HG03108 (cell line): ENCODE data around the gene LMO2.
"Not testable (repeated sequence)": the region's sequence is repeated elsewhere in the genome, so short reads cannot be mapped to it uniquely, and the experiment has no call there.

Experiments used
- ATAC-seq: cut with Tn5 transposase; IDR thresholded peaks from one replicate; pipeline ENCODE4 v1.9.1; 2021; ENCODE audit warnings: moderate library complexity; ENCODE audit not compliant: unreplicated experiment

Gene LMO2

DNA sequence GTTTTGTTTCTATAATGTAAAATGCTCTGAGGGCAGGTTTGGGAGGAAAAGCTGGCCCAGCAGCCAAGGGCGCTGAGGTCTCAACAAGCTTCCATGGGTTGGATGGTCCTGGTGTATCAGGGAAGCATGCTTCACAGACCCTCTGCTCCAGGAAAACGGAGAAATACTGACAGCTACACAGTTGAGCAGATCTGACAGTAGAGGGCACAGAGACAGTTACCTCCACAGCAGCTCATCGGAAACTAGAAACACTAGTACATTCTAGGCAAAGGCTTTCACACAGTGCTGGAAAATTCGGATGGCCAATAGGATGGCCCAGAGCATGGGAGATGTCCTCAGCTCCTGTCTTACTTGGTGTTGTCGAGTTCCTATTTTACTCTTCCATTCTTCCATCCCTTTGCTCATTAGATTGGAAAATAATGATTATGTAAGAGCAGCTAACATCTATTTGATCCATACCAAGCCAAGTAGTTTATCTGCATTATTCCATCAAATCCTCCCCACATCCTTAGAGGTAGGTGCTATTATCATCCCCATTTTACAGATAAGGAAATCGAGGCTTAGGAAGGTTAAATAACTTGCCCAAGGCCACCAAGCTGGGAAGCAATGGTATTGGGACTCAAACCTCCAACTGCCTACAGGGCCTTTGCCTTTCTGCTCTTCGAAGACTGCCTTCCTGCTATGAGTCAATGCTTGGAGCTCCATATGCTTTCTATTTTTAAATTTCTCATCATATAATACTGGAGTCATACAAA lies 28.3 kb downstream of the LMO2 start:
- ATAC-seq: no peak

DNA sequence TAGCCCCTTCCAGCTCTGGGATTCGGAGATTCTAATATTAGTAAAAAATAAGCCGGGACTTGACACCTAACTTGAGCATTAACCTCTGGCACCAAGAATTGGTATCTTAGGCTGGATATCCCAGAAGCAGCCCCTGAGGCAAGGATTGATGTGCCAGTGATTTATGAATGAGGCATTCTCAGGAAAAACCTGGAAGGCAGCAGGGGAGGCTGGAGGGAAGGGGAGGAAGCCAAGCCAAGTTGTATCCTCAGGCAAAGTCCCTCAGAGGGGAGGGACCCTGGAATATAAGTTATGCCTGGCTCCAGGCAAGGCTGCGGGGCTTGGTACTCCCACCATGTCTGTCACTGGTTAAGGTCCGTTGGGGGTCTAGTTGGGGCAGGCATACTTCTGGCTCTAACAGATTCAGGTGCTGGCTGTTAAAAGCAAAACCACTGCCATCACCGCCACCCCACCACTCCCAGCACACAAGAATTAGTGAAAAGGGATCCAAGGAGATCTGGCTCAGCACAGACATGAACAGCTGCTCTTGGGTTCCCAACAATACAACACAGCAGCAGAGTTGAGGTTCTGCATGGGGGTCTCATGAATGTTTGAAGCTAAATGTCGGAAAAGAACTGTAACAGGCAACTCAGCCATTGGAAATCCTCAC lies 29.8 kb downstream of the LMO2 start:
- no peak for ATAC-seq

GRCh38 chr11:33861386-33861785 lies 30.5 kb downstream of the LMO2 start:
- ATAC-seq: no peak

GRCh38 chr11:33860926-33861325 lies 30.9 kb downstream of the LMO2 start:
- ATAC-seq: no peak

GRCh38 chr11:33859306-33859705 lies 32.6 kb downstream of the LMO2 start:
- no peak for ATAC-seq

GRCh38 chr11:33857933-33858371 lies 33.9 kb downstream of the LMO2 start:
- ATAC-seq: peak; percentile 74

GRCh38 chr11:33855500-33855899 lies 36.4 kb downstream of the LMO2 start:
- no peak for ATAC-seq

- ATAC-seq: no peak
These were observed 43.0 kb downstream of the LMO2 start for GRCh38 chr11:33848717-33849390.

GRCh38 chr11:33847251-33847650 lies 44.6 kb downstream of the LMO2 start:
- ATAC-seq: no peak

DNA sequence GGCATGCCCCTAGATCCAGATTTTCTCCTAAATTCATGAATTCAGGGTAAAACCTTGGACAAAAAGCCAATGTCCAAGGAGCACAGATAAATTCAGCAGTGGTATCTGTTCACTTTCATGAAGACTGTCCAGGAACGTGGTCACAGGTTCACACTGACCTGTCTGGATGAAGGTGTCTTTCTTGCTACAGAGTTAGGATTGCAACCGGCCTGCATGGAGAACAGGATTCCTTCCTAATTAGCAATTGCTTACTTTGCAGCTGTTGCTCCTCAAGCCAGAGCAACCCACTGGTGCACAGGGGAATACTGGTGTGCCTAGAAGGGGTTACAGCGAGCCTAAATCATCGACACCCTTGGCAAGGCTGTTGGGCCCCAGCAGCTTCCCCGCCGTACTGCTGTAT lies 47.6 kb downstream of the LMO2 start:
- ATAC-seq: no peak

- ATAC-seq: no peak
These were observed 48.9 kb downstream of the LMO2 start for GRCh38 chr11:33843018-33843417.

GRCh38 chr11:33842236-33842915 lies 49.5 kb downstream of the LMO2 start:
- ATAC-seq: no peak

- not testable (repeated sequence) for ATAC-seq
These were observed 53.6 kb downstream of the LMO2 start for GRCh38 chr11:33838234-33838633.

DNA sequence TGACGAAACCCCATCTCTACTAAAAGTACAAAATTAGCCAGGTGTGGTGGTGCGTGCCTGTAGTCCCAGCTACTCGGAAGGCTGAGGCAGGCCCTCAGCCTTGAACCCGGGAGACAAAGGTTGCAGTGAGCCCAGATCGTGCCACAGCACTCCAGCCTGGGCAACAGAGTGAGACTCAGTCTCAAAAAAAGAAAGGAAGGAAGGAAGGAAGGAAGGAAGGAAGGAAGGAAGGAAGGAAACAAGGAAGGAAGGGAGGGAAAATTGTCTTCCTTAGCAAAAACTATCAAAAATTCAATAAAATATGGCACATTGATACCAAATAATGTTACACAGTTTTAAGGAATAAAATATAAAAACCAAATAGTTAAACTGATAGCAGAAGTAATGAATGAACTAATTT lies 54.5 kb downstream of the LMO2 start:
- ATAC-seq: not testable (repeated sequence)

GRCh38 chr11:33835143-33835878 lies 56.6 kb downstream of the LMO2 start:
- ATAC-seq: no peak

DNA sequence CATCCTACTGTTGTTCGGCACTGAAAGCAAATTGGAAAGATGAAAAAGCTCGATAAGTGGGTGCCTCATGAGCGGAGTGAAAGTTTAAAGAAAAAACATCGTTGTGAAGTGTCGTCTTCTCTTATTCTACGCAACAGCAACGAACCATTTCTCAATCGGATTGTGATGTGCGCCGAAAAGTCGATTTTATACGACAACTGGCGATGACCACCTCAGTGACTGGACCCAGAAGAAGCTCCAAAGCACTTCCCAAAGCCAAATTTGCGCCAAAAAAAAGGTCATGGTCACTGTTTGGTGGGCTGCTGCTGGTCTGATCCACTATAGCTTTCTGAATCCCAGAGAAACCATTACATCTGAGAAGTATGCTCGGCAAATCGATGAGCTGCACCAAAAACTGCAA lies 59.2 kb downstream of the LMO2 start:
- ATAC-seq: no peak

DNA sequence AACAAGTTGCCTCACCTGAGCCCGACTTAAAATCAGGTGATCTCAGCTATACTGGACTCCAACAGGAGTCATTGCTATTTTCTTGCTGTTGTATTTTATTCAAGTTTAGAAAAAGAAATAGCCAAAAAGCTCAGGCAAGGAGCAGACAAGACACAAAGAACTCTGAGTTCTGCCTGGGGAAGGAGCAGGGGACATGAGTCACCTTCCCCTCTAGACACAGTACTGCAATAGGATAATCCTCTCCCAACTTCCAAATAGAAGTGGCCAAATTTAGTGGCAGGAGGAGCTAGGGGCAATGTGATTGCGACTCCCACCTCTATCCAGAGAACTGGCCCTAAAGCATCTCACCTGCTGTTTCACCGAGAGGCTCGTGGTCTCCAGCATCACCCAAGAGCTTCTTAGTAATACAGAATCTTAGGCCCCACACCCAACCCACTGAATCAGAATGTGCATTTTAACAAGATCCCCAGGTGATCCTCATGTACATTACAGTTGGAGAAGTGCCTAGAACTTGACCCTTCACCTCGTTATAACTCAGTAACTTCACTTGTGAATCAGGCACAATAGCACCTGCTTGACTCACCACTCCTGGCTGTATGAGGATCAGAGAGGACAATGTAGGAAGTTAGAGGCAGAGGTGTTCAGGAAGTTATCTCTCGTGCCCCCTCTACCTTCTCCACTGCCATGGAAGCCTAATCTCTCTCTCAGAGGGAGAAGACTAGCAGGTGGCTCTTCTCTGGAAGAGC lies 60.8 kb downstream of the LMO2 start:
- ATAC-seq: no peak

GRCh38 chr11:33829430-33830141 lies 62.3 kb downstream of the LMO2 start:
- ATAC-seq: peak; percentile 73
